GM19372 (cell line): ENCODE measurements around the gene CCDC30.
A peak's percentile ranks its signal among the peaks of the same experiment; 100 is the strongest.
"Not testable (repeated sequence)": the region's sequence is repeated elsewhere in the genome, so short reads cannot be mapped to it uniquely, and the experiment has no call there.

Experiments used
- ATAC-seq: cut with Tn5 transposase; IDR thresholded peaks from one replicate; pipeline ENCODE4 v1.9.1; 2021; ENCODE audit warnings: mild to moderate bottlenecking, low read depth, moderate library complexity; ENCODE audit not compliant: unreplicated experiment

CCDC30 gene

GRCh38 chr1:42627205-42627604, 164.1 kb downstream of the CCDC30 start:
- ATAC-seq, result not testable (repeated sequence)

GRCh38 chr1:42639116-42639515, 176.0 kb downstream of the CCDC30 start:
- no peak for ATAC-seq

GRCh38 chr1:42646056-42646455, 183.0 kb downstream of the CCDC30 start:
- ATAC-seq, result no peak

- ATAC-seq, result no peak
Observed at GRCh38 chr1:42657201-42657600, 194.1 kb downstream of the CCDC30 start.

- ATAC-seq, result peak; percentile 95
Observed at GRCh38 chr1:42657981-42658876, 195.1 kb downstream of the CCDC30 start, which contains the start of gene PPIH. Gene PPIH, plus strand, starts transcription at chr1:42658423. Its CDS starts 24 bp downstream, at chr1:42658447.

- no peak for ATAC-seq
Observed at GRCh38 chr1:42658877-42659337, 195.8 kb downstream of the CCDC30 start.

GRCh38 chr1:42660907-42661500, 197.9 kb downstream of the CCDC30 start:
- ATAC-seq, result no peak

GRCh38 chr1:42669936-42670335, 206.8 kb downstream of the CCDC30 start:
- no peak for ATAC-seq

- ATAC-seq, result no peak
Observed at GRCh38 chr1:42670425-42670824, 207.3 kb downstream of the CCDC30 start.

GRCh38 chr1:42674214-42674613, 211.1 kb downstream of the CCDC30 start:
- no peak for ATAC-seq

GRCh38 chr1:42674682-42675081, 211.6 kb downstream of the CCDC30 start:
- ATAC-seq, result no peak

- no peak for ATAC-seq
Observed at GRCh38 chr1:42675467-42675866, 212.4 kb downstream of the CCDC30 start.

GRCh38 chr1:42676534-42677087, 213.5 kb downstream of the CCDC30 start:
- ATAC-seq, result no peak

GRCh38 chr1:42679364-42679983, 216.4 kb downstream of the CCDC30 start:
- no peak for ATAC-seq

- ATAC-seq, result no peak
Observed at GRCh38 chr1:42680055-42680454, 217.0 kb downstream of the CCDC30 start.

- no peak for ATAC-seq
Observed at GRCh38 chr1:42680921-42681683, 218.0 kb downstream of the CCDC30 start.

- ATAC-seq, result peak; percentile 85
Observed at GRCh38 chr1:42681741-42682483, 218.8 kb downstream of the CCDC30 start, which contains the start of gene YBX1. Gene YBX1, plus strand, starts transcription at chr1:42682418. Its CDS starts 148 bp downstream, at chr1:42682566.

- ATAC-seq, result peak; percentile 15
Observed at GRCh38 chr1:42682484-42682738, 219.3 kb downstream of the CCDC30 start.

- peak; percentile 42 for ATAC-seq
Observed at GRCh38 chr1:42682739-42683531, 219.8 kb downstream of the CCDC30 start.
